DMS53 (cell line): ENCODE results near the gene CDC42BPB.
"Not testable (repeated sequence)": the region's sequence is repeated elsewhere in the genome, so short reads cannot be mapped to it uniquely, and the experiment has no call there.

Experiments used
- DNase-seq: peaks from one replicate; lab custom pipeline; 2025; lab: John Stamatoyannopoulos, UW

The CDC42BPB gene

GRCh38 chr14:102928412-102929240 is 128.7 kb downstream of the CDC42BPB start:
- peak; percentile 77 for DNase-seq

- peak; percentile 20 for DNase-seq
These were observed 129.4 kb downstream of the CDC42BPB start for GRCh38 chr14:102927878-102928411.

GRCh38 chr14:102927346-102927877 is 129.9 kb downstream of the CDC42BPB start:
- DNase-seq, result no peak

- not testable (repeated sequence) for DNase-seq
These were observed 130.5 kb downstream of the CDC42BPB start for GRCh38 chr14:102926840-102927239.

- no peak for DNase-seq
These were observed 131.2 kb downstream of the CDC42BPB start for GRCh38 chr14:102926104-102926503.

GRCh38 chr14:102925646-102926045 is 131.7 kb downstream of the CDC42BPB start:
- no peak for DNase-seq

- no peak for DNase-seq
These were observed 132.4 kb downstream of the CDC42BPB start for GRCh38 chr14:102924632-102925588.

- DNase-seq, result no peak
These were observed 133.3 kb downstream of the CDC42BPB start for GRCh38 chr14:102923925-102924486.

GRCh38 chr14:102923201-102923924 is 134.0 kb downstream of the CDC42BPB start:
- peak; percentile 39 for DNase-seq

GRCh38 chr14:102922490-102923200 is 134.7 kb downstream of the CDC42BPB start, which contains the start of gene AMN:
TSS of gene AMN (plus strand) at chr14:102922663. CDS start at chr14:102922689, 26 bp downstream.
- peak; percentile 64 for DNase-seq

GRCh38 chr14:102920998-102921304 is 136.4 kb downstream of the CDC42BPB start:
- no peak for DNase-seq

- no peak for DNase-seq
These were observed 136.9 kb downstream of the CDC42BPB start for GRCh38 chr14:102920273-102920997.

- no peak for DNase-seq
These were observed 138.9 kb downstream of the CDC42BPB start for GRCh38 chr14:102918438-102918837.

- DNase-seq, result peak; percentile 53
These were observed 139.7 kb downstream of the CDC42BPB start for GRCh38 chr14:102917469-102918211.

- no peak for DNase-seq
These were observed 140.3 kb downstream of the CDC42BPB start for GRCh38 chr14:102917056-102917385.

GRCh38 chr14:102916347-102917055 is 140.8 kb downstream of the CDC42BPB start:
- DNase-seq, result no peak

GRCh38 chr14:102915292-102916110 is 141.8 kb downstream of the CDC42BPB start:
- DNase-seq, result no peak
